ENCODE results near the gene ITPK1. TPM values are rescaled to one million over a fixed set of nuclear protein-coding genes. Genes with fewer than 3 reads are reported as not detected.

ITPK1 gene
- total RNA-seq, 3 donors from 2014 or later (not counting 1 experiment from before 2014, with no cell fraction given): 73.2 to 74.8 (median 74.4) TPM

DNA sequence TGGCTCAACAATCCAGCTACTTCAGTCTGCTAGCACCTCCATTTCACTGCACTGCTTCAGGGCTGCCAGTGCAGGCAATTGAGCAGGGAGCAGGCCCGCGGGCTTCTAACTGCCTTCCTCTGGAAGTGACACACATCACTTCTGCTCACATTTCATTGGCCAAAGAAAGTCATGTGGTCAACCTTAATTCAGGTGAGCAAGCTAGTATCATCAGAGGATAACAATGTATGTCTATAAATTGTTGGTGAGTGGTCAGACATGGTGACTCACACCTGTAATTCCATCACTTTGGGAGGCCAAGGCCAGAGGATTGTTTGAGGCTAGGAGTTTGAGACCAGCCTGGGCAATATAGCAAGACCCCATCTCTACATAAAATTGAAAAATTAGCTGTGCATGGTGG is 215.1 kb downstream of the ITPK1 start:
- Histone ChIP-seq H3K4me1 (ENCODE audit: control insufficient read depth, insufficient read depth, low read length) (no peaks in the 10 kb centered on the region), H3K27ac (ENCODE audit: low read length) (no peak overlapping the region), H3K9me3 (ENCODE audit: control insufficient read depth, insufficient read depth, low read length) (no peaks in the 10 kb centered on the region), H3K27me3 (ENCODE audit: control insufficient read depth, insufficient read depth, low read length) (peaks cover 2% of the 10 kb centered on the region), H3K4me3 (ENCODE audit: low read length) (no peak overlapping the region), H3K36me3 (ENCODE audit: control insufficient read depth, insufficient read depth, low read length) (no peaks in the 10 kb centered on the region)
- intact Hi-C loops (cut with micrococcal nuclease): no loop called here
- Mint-ChIP-seq H3K27ac (no peak overlapping the region), H3K4me3 (no peak overlapping the region), H3K27me3 (ENCODE audit: low read depth in 2 of 2) (peaks cover 22 to 24% of the 10 kb centered on the region in 2 donors), H3K4me1 (no peaks in the 10 kb centered on the region), H3K9me3 (no peaks in the 10 kb centered on the region), H3K36me3 (no peaks in the 10 kb centered on the region)
- TF ChIP-seq, protein P1, sequence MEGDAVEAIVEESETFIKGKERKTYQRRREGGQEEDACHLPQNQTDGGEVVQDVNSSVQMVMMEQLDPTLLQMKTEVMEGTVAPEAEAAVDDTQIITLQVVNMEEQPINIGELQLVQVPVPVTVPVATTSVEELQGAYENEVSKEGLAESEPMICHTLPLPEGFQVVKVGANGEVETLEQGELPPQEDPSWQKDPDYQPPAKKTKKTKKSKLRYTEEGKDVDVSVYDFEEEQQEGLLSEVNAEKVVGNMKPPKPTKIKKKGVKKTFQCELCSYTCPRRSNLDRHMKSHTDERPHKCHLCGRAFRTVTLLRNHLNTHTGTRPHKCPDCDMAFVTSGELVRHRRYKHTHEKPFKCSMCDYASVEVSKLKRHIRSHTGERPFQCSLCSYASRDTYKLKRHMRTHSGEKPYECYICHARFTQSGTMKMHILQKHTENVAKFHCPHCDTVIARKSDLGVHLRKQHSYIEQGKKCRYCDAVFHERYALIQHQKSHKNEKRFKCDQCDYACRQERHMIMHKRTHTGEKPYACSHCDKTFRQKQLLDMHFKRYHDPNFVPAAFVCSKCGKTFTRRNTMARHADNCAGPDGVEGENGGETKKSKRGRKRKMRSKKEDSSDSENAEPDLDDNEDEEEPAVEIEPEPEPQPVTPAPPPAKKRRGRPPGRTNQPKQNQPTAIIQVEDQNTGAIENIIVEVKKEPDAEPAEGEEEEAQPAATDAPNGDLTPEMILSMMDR (IDR thresholded peaks at IDR 0.05): no peak
- ATAC-seq (no peak), DNase-seq (no peak)
- WGBS (ENCODE audit: insufficient coverage): 92% methylated on average over 2 of the region's 2 CpGs

DNA sequence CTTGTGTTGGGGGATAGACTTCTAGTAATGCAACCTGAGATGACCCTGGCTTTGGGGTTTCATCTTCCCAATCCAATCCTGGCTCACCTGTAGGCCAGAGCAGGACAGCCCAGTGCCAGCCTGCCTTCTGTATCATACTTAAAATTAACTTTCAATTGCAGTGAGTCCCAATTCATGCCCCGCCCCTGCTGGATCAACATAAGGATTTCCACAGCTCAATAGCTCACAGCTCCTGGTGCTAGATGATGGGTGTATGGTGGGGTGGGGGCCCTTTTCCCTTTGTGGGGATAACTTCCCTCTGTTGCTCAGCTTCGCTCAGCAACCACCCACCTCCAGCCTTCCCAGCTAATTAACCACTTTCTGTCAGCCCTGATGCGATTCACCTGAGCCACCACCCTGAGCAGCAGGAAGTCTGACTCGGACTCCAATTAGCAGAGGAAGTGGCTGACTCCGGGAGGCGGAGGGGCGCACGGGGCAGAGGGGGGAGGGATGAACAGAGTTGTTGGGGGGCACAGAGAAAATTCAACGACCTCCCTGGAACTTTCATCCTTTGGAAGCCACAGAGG is 217.1 kb downstream of the ITPK1 start:
- no peaks in the 10 kb centered on the region for H3K9me3 Mint-ChIP-seq
- ATAC-seq (no peak), DNase-seq (no peak)
- no peaks in the 10 kb centered on the region for H3K4me1 Mint-ChIP-seq
- H3K36me3 Mint-ChIP-seq: no peaks in the 10 kb centered on the region
- H3K27me3 Mint-ChIP-seq (ENCODE audit: low read depth in 2 of 2): peaks cover 19 to 28% of the 10 kb centered on the region in 2 donors
- H3K27ac Mint-ChIP-seq: no peak overlapping the region
- no peaks in the 10 kb centered on the region for H3K4me1 ChIP-seq (ENCODE audit: control insufficient read depth, insufficient read depth, low read length)
- no peaks in the 10 kb centered on the region for H3K9me3 ChIP-seq (ENCODE audit: control insufficient read depth, insufficient read depth, low read length)
- H3K4me3 ChIP-seq (ENCODE audit: low read length): no peak overlapping the region
- intact Hi-C loops (cut with micrococcal nuclease): no loop called here
- 7% methylated on average over 8 of the region's 9 CpGs for WGBS (ENCODE audit: insufficient coverage)
- H3K27me3 ChIP-seq (ENCODE audit: control insufficient read depth, insufficient read depth, low read length): peaks cover 2% of the 10 kb centered on the region
- H3K36me3 ChIP-seq (ENCODE audit: control insufficient read depth, insufficient read depth, low read length): no peaks in the 10 kb centered on the region
- TF ChIP-seq, protein P1 (IDR thresholded peaks at IDR 0.05): no peak
- no peak overlapping the region for H3K4me3 Mint-ChIP-seq
- H3K27ac ChIP-seq (ENCODE audit: low read length): no peak overlapping the region

DNA sequence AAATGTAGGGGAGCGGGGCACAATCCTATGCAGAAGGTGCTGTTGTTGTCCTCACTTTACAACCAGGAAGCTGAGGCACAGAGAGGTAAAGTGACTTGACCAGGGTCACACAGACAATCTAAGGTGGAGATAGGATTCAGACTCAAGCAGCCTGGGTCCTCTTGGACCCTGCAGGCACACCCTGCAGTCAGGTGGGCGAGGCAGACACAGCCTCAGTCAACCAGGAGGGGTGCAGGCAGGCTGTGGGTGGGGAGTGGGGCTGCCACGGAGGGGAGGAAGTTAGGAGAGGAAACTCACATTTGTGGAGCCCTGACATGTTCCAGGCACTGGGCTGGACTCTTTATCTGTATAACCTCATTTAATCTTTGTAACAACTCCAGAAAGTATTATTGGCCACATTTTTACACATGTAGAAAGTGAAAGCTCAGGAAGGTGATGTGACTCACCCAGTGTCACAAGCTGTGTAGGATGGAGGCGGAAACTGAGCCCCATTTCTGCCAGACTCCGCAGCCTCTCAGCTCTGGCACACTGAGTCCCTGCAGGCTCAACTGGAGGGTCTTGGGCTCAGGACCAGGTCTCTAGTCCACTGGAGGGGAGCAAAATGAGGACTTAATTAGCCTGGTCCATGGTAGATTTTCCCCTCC is 217.7 kb downstream of the ITPK1 start:
- Histone ChIP-seq H3K27me3 (ENCODE audit: control insufficient read depth, insufficient read depth, low read length) (peaks cover 2% of the 10 kb centered on the region), H3K36me3 (ENCODE audit: control insufficient read depth, insufficient read depth, low read length) (no peaks in the 10 kb centered on the region), H3K27ac (ENCODE audit: low read length) (no peak overlapping the region), H3K4me3 (ENCODE audit: low read length) (no peak overlapping the region), H3K9me3 (ENCODE audit: control insufficient read depth, insufficient read depth, low read length) (no peaks in the 10 kb centered on the region), H3K4me1 (ENCODE audit: control insufficient read depth, insufficient read depth, low read length) (no peaks in the 10 kb centered on the region)
- WGBS (ENCODE audit: insufficient coverage): 67% methylated on average over 5 of the region's 5 CpGs
- no peak for DNase-seq
- no peaks in the 10 kb centered on the region for H3K4me1 Mint-ChIP-seq
- no peak overlapping the region for H3K27ac Mint-ChIP-seq
- intact Hi-C loops (cut with micrococcal nuclease): no loop called here
- peaks cover 20 to 26% of the 10 kb centered on the region in 2 donors for H3K27me3 Mint-ChIP-seq (ENCODE audit: low read depth in 2 of 2)
- TF ChIP-seq, protein P1 (IDR thresholded peaks at IDR 0.05): no peak
- H3K4me3 Mint-ChIP-seq: no peak overlapping the region
- H3K9me3 Mint-ChIP-seq: no peaks in the 10 kb centered on the region
- ATAC-seq: no peak
- no peaks in the 10 kb centered on the region for H3K36me3 Mint-ChIP-seq
